Colonic mucosa (tissue), 4 donors: ENCODE results near the gene CDSN. TPM values are rescaled to one million over a fixed set of nuclear protein-coding genes. Genes with fewer than 3 reads are reported as not detected.

ENCODE experiments used
- DNase-seq: peaks from one replicate; pipeline ENCODE4 v3.0.0-alpha.2; 2020
- H3K27ac ChIP-seq: fragments of 200-600 bp; one replicate; pipeline ENCODE4 v1.8.0; 2021
- H3K27me3 ChIP-seq: fragments of 200-600 bp; one replicate; pipeline ENCODE4 v1.8.0; 2021
- H3K36me3 ChIP-seq: fragments of 200-600 bp; one replicate; pipeline ENCODE4 v1.8.0; 2021
- H3K4me1 ChIP-seq: fragments of 200-600 bp; one replicate; pipeline ENCODE4 v1.8.0; 2021; ENCODE audit warnings: mild to moderate bottlenecking
- H3K4me3 ChIP-seq: fragments of 200-600 bp; one replicate; pipeline ENCODE4 v1.8.0; 2021
- H3K9ac ChIP-seq, 2 donors: one replicate each; pipeline ENCODE4 v1.7.0; 2013; ENCODE audit warnings: control low read depth in 2 of 2, low read depth in 2 of 2, low read length in 2 of 2
- H3K9me3 ChIP-seq: fragments of 200-600 bp; one replicate; pipeline ENCODE4 v1.8.0; 2021
- intact Hi-C: fragments of 100-400 bp; cut with DNase I; formaldehyde crosslinking; loops from one replicate; pipeline ENCODE4 v1.14.1; 2022
- total RNA-seq, 2 donors: library from RNA; stranded (reverse); fragmentation: NEBNext Ultra II Directional in 1 of 2; extraction: Animal tissue kit (Norgen Biotek cat#: 25700) in 1 of 2; gene quantifications; one replicate each; pipeline ENCODE4 v1.2.1, GENCODE V29; 2021
- TF ChIP-seq, protein P1 (sequence below): fragments of 200-600 bp; IDR thresholded peaks from one replicate; pipeline ENCODE4 v1.8.0; 2022; ENCODE audit warnings: antibody characterized with exemption, mild to moderate bottlenecking
- donor health status: healthy.
- donor health status: DM: no; HTN: no; CAD: no.
- donor health status: DM: no; HTN: no; CAD: no.

CDSN gene
- total RNA-seq, 2 donors from 2014 or later, result not detected

DNA sequence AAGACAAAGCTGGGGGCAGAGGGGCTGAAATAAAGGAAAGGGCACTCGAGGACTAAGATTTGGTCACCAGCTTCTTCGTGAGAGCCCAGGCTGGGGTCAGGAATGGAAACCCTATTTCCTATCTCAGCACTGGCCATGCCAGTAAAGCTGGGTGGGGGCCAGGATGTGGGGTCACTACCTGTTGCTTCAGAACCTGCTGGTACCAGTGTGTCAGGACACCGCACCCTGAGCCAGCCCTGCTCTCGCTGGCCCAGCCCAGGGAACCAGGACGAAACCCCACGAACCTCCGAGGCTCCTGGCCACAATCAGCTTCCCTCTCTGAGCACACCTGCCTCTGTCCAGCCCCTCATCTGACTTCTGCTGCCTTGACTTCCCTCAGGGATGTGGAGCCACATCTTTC lies 2.1 kb downstream of the CDSN start:
- no peaks in the 10 kb centered on the region for H3K9me3 ChIP-seq
- no peak for DNase-seq
- no peak overlapping the region for H3K9ac ChIP-seq
- intact Hi-C loops, result no loop called here
- H3K36me3 ChIP-seq, result no peaks in the 10 kb centered on the region
- TF ChIP-seq, protein P1, sequence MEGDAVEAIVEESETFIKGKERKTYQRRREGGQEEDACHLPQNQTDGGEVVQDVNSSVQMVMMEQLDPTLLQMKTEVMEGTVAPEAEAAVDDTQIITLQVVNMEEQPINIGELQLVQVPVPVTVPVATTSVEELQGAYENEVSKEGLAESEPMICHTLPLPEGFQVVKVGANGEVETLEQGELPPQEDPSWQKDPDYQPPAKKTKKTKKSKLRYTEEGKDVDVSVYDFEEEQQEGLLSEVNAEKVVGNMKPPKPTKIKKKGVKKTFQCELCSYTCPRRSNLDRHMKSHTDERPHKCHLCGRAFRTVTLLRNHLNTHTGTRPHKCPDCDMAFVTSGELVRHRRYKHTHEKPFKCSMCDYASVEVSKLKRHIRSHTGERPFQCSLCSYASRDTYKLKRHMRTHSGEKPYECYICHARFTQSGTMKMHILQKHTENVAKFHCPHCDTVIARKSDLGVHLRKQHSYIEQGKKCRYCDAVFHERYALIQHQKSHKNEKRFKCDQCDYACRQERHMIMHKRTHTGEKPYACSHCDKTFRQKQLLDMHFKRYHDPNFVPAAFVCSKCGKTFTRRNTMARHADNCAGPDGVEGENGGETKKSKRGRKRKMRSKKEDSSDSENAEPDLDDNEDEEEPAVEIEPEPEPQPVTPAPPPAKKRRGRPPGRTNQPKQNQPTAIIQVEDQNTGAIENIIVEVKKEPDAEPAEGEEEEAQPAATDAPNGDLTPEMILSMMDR, result no peak
- peaks cover 5% of the 10 kb centered on the region for H3K4me1 ChIP-seq
- H3K27ac ChIP-seq, result no peak overlapping the region
- H3K4me3 ChIP-seq, result no peak overlapping the region
- H3K27me3 ChIP-seq, result no peaks in the 10 kb centered on the region

DNA sequence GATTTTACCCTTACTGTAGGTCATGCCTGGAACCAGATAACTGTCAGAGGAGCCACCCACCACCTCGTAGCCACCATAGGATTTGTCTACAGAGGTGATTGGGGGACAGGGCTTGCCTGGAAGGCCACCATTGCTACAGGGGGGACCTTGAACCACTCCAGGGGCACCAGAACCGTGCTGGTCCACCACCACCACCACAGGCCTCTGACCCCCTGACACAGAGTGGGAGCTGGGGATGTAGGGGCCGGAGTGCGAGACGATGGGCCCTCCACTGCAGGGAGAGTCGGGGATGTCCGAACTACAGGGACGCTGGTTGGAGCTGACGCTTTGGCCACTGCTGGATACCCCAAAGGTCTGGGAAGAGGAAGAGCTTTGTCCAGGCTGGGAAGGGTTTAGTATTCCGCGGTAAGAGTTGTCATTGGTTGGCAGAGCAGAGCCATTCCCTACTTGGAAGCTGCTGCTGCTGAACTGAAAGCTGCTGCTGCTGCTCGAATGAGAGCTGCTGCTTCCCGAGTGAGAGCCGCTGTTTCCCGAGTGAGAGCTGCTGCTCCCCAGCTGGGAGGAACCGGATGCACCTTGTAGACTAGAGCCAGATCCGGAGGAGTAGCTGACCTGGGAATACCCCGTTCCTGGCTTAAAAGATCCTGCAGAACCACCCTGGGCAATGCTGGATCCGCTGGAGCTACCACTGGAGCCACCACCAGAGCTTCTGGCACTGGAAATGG lies 3.4 kb downstream of the CDSN start:
- Histone ChIP-seq H3K27me3 (no peaks in the 10 kb centered on the region), H3K27ac (no peak overlapping the region), H3K36me3 (no peaks in the 10 kb centered on the region), H3K4me1 (peaks cover 5% of the 10 kb centered on the region), H3K4me3 (no peak overlapping the region), H3K9ac (no peak overlapping the region), H3K9me3 (no peaks in the 10 kb centered on the region)
- no peak for DNase-seq
- TF ChIP-seq, protein P1, result no peak
- intact Hi-C loops, result no loop called here

DNA sequence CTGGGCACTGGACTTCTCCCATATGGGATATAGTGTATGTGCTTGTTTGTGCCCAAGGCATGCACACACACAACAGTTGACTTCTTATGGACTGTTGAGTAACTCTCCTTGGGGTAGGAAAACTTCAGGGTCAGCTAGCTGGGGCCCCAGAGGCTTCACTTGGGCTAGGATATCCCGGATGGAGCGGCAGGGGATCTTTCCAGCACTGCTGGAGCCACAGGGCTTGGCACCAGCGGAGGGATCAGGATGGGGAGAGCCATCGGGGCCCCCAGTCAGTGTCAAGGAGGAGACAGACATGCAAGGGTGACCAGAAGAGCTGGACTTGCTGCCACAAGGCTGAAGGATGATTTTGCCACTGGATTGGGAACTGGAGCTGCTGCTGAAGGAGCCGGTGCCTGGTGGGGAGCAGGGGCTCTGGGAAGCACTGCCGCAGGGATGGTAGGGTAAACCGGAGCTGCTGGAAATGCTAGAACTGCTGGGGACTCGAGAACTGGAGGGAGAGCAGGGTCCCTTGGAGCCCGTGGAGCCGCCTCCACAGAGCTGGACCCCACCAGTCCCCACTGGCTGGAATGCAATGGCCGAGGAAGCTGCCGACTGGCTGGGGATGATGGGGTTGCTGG lies 4.2 kb downstream of the CDSN start:
- intact Hi-C loops, result no loop called here
- no peaks in the 10 kb centered on the region for H3K9me3 ChIP-seq
- H3K9ac ChIP-seq, result no peak overlapping the region
- H3K36me3 ChIP-seq, result no peaks in the 10 kb centered on the region
- DNase-seq, result no peak
- no peaks in the 10 kb centered on the region for H3K27me3 ChIP-seq
- TF ChIP-seq, protein P1, result no peak
- H3K27ac ChIP-seq, result no peak overlapping the region
- peaks cover 5% of the 10 kb centered on the region for H3K4me1 ChIP-seq
- H3K4me3 ChIP-seq, result no peak overlapping the region

DNA sequence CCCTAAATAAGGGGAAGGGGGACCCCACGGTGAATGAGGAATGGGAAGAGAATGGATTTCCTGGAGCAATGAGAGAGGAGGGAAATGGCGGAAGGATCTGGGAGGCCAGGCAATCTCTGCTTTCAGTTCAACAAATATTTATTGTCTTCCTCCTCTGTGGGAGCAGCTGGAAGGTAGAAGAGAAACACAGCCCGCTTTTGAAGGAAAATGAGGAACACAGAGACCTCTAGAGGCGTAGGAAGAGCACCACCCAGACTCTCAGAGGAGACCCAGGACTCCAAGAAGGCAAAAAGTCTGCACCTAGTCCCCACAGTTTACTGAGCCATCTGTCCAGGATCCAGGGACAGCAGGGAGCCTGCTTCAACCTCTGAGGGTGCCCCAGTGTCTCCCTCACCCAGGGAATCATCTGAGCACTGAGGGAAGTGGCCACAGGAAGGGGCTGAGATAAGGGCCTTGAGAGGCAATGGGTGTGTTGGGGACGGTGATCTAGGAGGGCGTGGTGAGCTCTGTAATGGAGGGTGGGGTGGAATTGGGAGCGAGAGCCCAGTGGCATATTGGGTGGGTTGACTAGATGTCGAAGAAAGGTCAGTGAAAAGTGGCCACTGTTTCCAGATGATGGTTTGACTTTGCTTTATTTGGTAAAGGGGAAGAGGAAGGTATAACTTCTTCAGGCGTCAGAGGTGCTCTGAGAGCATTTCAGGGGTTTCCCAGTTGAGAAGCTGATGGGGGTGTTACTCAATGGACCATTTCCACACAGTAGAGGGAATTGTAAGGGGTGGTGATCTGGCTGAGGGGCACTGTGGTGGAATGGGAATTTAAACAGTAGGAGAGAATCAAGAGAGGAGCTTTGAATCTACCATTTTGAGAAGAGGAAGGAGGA lies 5.0 kb downstream of the CDSN start:
- H3K27ac ChIP-seq, result no peak overlapping the region
- DNase-seq, result no peak
- H3K4me3 ChIP-seq, result no peak overlapping the region
- no peaks in the 10 kb centered on the region for H3K36me3 ChIP-seq
- TF ChIP-seq, protein P1, result no peak
- intact Hi-C loops, result no loop called here
- no peaks in the 10 kb centered on the region for H3K9me3 ChIP-seq
- H3K27me3 ChIP-seq, result no peaks in the 10 kb centered on the region
- peaks cover 5% of the 10 kb centered on the region for H3K4me1 ChIP-seq
- peak overlapping the region in 1 of 2 donors; percentile 41 for H3K9ac ChIP-seq

DNA sequence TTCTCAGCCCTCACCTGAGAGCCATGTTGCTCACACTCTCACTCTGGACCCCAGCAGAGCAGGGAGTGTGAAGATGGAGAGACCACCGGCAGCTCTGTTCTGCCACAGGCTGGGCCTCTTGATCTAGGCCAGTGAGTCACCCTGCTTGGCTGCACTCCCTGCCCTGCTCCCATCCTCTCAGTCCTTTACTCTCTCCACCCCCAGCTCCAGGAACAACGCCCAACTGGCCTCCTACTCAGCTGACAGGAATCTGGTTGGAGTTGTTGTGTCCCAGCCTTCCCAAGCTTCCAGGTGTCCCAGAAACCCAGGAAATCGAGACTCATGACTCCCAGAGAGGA lies 5.7 kb downstream of the CDSN start, which contains the start of gene PSORS1C1:
TSS of gene PSORS1C1 (plus strand) at position 260 of the 338 bp plus-strand sequence. CDS start 14,833 bp downstream, outside the sequence.
- no peak within 1 kb of the TSS for H3K27ac ChIP-seq
- DNase-seq, result peak; percentile 79

More for the DNA sequence above, 5.7 kb downstream of the CDSN start, which contains the start of gene PSORS1C1:
- intact Hi-C loops, result no loop called here
- Histone ChIP-seq H3K4me1 (peaks cover 5% of the 10 kb centered on the region), H3K4me3 (no peak within 1 kb of the TSS), H3K9ac (peak within 1 kb of the TSS in 1 of 2 donors; percentile 41), H3K9me3 (no peaks in the 10 kb centered on the region), H3K27me3 (no peaks in the 10 kb centered on the region), H3K36me3 (no peaks in the 10 kb centered on the region)
- TF ChIP-seq, protein P1, result no peak
